GM12865 (cell line): Measurements from ENCODE around the gene TSACC.

Experiments
- DNase-seq: peaks from one replicate; pipeline ENCODE4 v3.0.0; 2010; ENCODE audit warnings: low read depth
- H3K4me3 ChIP-seq: 2 replicates; pipeline ENCODE4 v1.5.1; 2011; ENCODE audit warnings: mild to moderate bottlenecking, low read depth, low read length, control low read depth
- CTCF ChIP-seq: IDR thresholded peaks from 2 replicates; pipeline ENCODE4 v1.5.1; 2011; ENCODE audit warnings: low read length, control low read depth, low read depth, inconsistent platforms; ENCODE audit not compliant: insufficient read depth; ENCODE audit errors: missing control alignments

The TSACC gene

GRCh38 chr1:156338180-156338976 lies at the start of gene TSACC, which contains the start of gene CCT3:
TSACC (plus strand) TSS chr1:156338526; CDS start chr1:156339758, 1,232 bp downstream.
CCT3 (minus strand) TSS chr1:156338292; CDS start chr1:156338184, 108 bp downstream.
- TF ChIP-seq CTCF = no peak
- DNase-seq = peak; percentile 100
- H3K4me3 ChIP-seq = peak within 1 kb of the TSS; percentile 84

DNA sequence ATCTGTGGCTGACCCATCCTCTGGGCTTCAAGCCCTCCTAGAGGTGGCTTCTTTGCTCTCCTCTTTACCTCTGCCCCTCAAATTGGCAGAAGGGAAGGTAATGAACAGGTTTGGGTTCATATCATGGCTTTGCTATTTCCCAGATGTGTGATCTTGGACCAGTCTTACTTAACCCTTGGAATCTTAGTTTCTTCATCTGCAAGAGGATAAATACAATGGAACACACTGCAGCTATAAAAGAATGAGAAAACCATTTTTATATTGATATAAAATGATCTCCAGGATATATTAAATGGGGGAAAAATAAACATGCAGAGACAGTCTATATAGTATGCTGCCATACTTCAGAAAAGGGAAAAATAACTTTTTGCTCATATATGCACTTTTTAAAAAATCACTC lies 48.5 kb upstream of the TSACC start:
- no peak for DNase-seq
- no peak overlapping the region for H3K4me3 ChIP-seq
- no peak for TF ChIP-seq CTCF

- TF ChIP-seq CTCF = no peak
- no peak for DNase-seq
- no peak overlapping the region for H3K4me3 ChIP-seq
Measured at GRCh38 chr1:156291226-156292061, 46.9 kb upstream of the TSACC start.

DNA sequence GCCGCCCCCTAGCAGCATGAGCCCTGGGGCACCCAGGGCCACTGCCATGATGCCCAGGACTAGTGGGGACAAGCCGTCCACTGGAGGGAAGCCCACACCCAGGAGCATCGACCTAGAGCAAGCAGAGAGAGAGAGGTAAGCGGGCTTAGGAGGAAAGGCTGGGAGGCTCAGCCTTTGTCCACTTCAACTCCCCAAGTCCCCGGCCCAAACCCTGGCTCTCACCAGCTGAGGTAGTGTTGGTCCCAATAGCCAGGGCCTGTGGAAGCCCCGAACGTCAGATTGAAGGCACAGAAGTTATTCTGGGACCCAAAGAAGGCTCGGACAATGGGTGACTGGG lies 45.3 kb upstream of the TSACC start:
- no peak for TF ChIP-seq CTCF
- no peak for DNase-seq

GRCh38 chr1:156293895-156294294 lies 44.4 kb upstream of the TSACC start:
- H3K4me3 ChIP-seq = no peak overlapping the region
- DNase-seq = no peak
- no peak for TF ChIP-seq CTCF

More for the DNA sequence above, 45.3 kb upstream of the TSACC start:
- H3K4me3 ChIP-seq = no peak overlapping the region

DNA sequence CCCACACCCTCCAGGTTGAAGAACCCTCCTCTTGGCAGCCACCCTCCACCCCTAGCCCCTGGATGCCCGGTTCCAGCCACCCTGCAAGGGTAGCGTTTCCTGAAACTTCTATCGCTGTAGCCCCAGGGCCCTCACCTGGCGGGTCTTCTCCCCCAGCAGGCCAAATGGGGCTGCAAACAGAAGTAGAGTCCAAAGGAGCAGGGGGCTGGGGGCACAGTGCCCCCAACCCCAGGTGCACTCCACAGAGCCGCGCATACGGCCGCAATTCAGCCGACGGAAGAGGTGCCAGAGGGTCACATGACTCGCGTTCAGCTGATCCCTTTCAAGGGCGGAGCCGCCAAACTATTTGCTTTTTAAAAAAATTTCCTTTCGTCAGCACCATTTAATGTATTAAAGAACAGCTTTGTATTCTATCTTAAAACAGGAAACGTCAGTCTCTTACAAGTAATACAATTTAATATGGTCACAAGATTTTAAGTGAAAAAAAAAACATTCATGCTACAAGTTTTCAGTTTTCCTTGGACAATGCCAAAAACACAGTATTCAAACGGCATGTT lies 42.9 kb upstream of the TSACC start, which contains the start of gene GLMP:
TSS of gene GLMP (minus strand) at position 289 of the 557 bp plus-strand sequence. CDS start at position 255, 34 bp downstream.
- TF ChIP-seq CTCF = no peak
- H3K4me3 ChIP-seq = peak within 1 kb of the TSS; percentile 99
- peak; percentile 59 for DNase-seq
